Esophagus muscularis mucosa (tissue), 3 donors: ENCODE data around the gene SASH1.

Source experiments
- CTCF ChIP-seq, 3 experiments: fragments of 200-600 bp in 2 of 3; fragments of 450-650 bp in 1 of 3; sonication (generic) in 2 of 3; IDR thresholded peaks; one replicate each; pipeline ENCODE4 v1.5.1; 2017 to 2019; ENCODE audit warnings: antibody characterized with exemption in 3 of 3, mild to moderate bottlenecking in 2 of 3, moderate library complexity in 1 of 3
- POLR2AphosphoS5 ChIP-seq, 2 donors: sonication (generic); formaldehyde crosslinking; IDR thresholded peaks; one replicate each; pipeline ENCODE4 v1.6.1; 2017; ENCODE audit warnings: antibody characterized with exemption in 2 of 2

- TF ChIP-seq POLR2AphosphoS5 (IDR thresholded peaks at IDR 0.05) (no peak), CTCF (IDR thresholded peaks at IDR 0.05) (no peak)
Observed at GRCh38 chr6:148325316-148326068, 17.1 kb upstream of the SASH1 start.
